PC-9 (cell line): ENCODE data around the gene ZNF555.

Source experiments
- EZH2 ChIP-seq: fragments of 200-600 bp; sonication (generic); IDR thresholded peaks from 2 replicates; pipeline ENCODE4 v1.8.0; 2017; ENCODE audit warnings: antibody characterized with exemption, low read depth
- TF ChIP-seq, protein P1 (sequence below): fragments of 200-600 bp; sonication (generic); conservative IDR thresholded peaks from 2 replicates; pipeline ENCODE4 v1.6.1; 2017; ENCODE audit warnings: mixed run types, antibody characterized with exemption, mild to moderate bottlenecking, moderate library complexity

DNA sequence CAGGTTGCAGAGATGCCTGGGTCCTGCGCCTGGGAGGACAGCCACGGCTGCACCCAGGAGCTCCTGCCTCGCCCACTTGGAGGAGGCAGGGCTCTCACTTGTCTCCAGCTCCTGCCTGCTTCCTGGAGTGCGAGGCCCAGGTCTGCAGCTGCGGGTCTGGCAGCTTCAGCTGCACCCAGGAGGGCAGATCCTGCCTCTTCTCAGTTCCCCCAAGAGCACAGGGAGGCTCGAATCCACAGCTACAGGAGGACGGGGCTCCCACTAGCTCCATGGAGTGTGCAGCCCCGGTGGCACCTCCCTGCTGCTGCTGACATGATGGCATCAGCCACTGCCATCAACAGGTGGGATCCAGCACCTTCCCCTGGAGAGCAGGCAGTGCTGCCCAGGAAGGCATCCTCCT lies 17.1 kb upstream of the ZNF555 start:
- TF ChIP-seq, protein P1, sequence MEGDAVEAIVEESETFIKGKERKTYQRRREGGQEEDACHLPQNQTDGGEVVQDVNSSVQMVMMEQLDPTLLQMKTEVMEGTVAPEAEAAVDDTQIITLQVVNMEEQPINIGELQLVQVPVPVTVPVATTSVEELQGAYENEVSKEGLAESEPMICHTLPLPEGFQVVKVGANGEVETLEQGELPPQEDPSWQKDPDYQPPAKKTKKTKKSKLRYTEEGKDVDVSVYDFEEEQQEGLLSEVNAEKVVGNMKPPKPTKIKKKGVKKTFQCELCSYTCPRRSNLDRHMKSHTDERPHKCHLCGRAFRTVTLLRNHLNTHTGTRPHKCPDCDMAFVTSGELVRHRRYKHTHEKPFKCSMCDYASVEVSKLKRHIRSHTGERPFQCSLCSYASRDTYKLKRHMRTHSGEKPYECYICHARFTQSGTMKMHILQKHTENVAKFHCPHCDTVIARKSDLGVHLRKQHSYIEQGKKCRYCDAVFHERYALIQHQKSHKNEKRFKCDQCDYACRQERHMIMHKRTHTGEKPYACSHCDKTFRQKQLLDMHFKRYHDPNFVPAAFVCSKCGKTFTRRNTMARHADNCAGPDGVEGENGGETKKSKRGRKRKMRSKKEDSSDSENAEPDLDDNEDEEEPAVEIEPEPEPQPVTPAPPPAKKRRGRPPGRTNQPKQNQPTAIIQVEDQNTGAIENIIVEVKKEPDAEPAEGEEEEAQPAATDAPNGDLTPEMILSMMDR: no peak
- no peak for TF ChIP-seq EZH2
